Measurements from ENCODE around the gene ALG9.
"Not testable (repeated sequence)": the region's sequence is repeated elsewhere in the genome, so short reads cannot be mapped to it uniquely, and the experiment has no call there.

The ALG9 gene, protein sequence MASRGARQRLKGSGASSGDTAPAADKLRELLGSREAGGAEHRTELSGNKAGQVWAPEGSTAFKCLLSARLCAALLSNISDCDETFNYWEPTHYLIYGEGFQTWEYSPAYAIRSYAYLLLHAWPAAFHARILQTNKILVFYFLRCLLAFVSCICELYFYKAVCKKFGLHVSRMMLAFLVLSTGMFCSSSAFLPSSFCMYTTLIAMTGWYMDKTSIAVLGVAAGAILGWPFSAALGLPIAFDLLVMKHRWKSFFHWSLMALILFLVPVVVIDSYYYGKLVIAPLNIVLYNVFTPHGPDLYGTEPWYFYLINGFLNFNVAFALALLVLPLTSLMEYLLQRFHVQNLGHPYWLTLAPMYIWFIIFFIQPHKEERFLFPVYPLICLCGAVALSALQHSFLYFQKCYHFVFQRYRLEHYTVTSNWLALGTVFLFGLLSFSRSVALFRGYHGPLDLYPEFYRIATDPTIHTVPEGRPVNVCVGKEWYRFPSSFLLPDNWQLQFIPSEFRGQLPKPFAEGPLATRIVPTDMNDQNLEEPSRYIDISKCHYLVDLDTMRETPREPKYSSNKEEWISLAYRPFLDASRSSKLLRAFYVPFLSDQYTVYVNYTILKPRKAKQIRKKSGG

GRCh38 chr11:111870886-111871692 lies at the start of gene ALG9:
TSS of gene ALG9 (minus strand) at chr11:111871581. CDS start at chr11:111871482, 99 bp downstream.
- peak; percentile 87 for DNase-seq (ENCODE audit: low read depth)

GRCh38 chr11:111920908-111921307 lies 49.5 kb upstream of the ALG9 start:
- no peak for DNase-seq (ENCODE audit: low read depth)

DNA sequence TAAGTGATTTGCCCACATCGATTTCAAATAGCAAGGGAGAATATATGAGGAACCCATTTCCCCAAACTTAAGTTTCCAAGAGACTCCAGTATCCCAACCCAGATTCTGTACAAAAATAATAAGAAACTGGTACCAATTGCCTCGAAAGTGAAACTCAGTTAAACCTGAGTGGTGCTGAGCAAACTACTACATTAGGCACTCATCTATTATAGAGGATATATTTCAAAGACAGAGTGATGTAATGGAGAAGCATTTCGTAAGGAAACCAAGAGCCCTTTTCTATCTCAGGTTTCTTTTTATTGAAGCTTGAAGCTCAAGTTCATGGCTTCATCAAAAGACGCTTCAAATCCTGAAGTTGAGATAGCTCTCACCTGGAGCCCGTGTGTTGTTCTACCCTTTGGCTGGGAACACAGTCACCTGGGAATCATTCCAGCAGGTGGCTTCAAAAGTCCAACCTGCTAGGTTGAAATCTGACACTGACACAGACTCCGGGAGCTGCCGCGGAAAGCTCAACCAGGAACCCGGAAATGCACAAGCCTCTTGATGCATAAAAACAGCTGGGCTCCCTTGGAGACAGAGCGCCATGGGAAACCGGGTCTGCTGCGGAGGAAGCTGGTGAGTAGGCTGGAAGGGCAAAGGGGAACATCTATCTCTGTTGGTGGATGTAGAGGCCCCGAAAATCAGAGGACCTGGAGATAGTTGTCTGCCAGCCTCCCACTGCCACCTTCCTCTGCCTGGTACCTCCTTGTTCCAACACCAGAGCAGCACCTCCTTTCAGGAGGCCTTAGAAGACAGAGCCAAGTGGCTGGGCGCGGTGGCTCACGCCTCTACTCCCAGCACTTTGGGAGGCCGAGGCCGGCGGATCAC lies 47.2 kb upstream of the ALG9 start, which contains the start of gene C11orf52:
Gene C11orf52 (plus strand): TSS at position 524 of the 867 bp plus-strand sequence. CDS start 60 bp downstream, at position 584.
- no peak for DNase-seq (ENCODE audit: low read depth)

GRCh38 chr11:111917788-111918187 lies 46.4 kb upstream of the ALG9 start:
- no peak for DNase-seq (ENCODE audit: low read depth)

- DNase-seq (ENCODE audit: low read depth) = no peak
Measured at GRCh38 chr11:111917312-111917711, 45.9 kb upstream of the ALG9 start.

GRCh38 chr11:111916768-111917167 lies 45.4 kb upstream of the ALG9 start:
- no peak for DNase-seq (ENCODE audit: low read depth)

DNA sequence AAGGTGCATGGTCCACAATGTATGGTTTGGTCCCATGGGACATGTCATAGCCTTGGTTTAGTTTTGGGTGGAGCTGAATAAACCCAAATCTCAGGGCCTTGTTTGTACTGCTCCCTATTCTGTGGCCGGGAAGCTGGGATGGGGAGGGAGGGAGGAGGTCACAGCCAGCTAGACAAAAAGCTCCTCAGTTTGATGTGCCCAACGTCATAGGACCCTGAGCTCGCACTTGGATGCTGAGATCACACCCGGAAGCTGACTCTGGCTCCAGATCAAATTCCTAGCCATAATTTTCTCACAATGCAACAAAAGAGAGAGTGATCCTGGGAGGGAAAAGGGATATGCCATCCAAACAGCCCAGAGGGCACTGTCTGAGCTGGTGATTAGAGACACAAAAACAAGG lies 42.6 kb upstream of the ALG9 start:
- DNase-seq (ENCODE audit: low read depth) = no peak

DNA sequence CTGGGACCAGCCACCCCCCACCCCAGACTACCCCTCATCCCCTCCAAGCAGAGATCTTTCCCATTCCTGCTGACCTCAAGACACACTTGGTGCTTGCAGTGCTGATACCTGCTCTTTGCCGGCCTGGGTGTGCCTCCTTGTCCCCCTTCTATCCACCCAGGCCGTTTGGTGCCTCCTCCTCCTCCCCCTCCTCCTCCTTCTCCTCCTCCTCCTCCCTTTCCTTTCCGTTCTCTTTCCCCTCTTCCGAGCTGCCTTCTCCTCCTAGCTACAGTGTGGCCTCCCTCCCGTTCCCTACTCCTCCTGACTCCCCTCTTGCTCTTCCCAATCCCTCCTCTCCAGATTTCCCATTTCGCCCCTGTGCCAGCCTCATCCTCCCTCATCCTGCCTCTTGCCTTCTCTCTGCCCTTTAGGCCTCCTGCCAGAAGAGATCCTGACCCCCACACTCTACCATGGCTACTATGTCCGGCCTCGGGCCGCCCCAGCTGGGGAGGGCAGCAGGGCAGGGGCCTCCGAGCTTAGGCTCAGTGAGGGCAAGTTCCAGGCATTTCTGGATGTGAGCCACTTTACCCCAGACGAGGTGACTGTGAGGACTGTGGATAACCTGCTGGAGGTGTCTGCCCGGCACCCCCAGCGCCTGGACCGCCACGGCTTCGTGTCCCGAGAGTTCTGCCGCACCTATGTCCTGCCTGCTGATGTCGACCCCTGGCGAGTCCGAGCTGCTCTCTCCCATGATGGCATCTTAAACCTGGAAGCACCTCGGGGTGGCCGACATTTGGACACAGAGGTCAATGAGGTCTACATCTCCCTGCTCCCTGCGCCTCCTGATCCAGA lies 41.9 kb upstream of the ALG9 start:
- DNase-seq (ENCODE audit: low read depth) = no peak

GRCh38 chr11:111912535-111912934 lies 41.2 kb upstream of the ALG9 start, which contains the start of gene HSPB2:
TSS of gene HSPB2 (plus strand) at chr11:111912734. CDS start at chr11:111912830, 96 bp downstream.
- no peak for DNase-seq (ENCODE audit: low read depth)

- DNase-seq (ENCODE audit: low read depth) = no peak
Measured at GRCh38 chr11:111911563-111912401, 40.4 kb upstream of the ALG9 start, which contains the start of gene CRYAB. TSS of gene CRYAB (minus strand) at chr11:111911770. CDS start at chr11:111911724, 46 bp downstream.

DNA sequence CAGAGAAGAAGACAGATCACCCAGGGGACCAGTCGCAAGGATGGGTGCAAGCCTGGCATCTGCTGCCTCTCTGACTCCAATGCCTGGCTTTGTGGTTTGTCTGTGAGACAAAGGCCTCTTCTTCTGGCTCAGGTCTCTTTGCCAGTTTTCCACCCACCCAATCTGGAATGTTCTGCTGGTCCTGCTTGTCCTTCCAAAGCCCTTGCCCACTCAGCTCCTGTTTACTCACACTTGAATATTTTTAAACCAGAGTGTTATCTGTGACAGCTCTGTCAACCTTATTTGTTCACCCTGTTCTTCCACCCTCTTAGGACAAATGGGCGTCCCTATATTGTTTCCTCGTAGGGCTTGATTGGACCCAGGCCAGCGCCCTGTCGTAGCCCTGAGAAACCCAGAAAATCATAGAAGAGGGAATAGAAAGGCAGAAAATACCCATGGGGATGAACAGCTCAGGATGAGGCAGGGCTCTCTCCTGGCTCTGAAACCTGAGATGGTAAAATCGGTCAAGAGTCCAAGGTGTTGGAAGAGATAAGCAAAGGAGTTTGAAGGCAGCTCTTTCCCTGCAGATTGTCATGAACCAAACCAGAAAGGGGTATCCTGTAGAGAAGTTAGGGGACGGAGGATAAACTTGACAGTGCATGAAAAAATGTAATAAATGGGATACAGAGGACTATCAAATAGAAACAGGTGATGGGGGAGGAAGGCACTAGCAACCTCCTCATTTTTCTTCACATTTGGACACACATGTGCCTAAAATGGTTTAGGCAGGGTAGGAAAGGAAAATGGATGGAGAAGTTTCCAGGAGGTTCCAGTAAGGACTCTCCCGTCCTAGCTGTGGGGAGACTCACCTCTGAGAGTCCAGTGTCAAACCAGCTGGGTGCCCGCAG lies 39.5 kb upstream of the ALG9 start:
- DNase-seq (ENCODE audit: low read depth) = no peak

DNA sequence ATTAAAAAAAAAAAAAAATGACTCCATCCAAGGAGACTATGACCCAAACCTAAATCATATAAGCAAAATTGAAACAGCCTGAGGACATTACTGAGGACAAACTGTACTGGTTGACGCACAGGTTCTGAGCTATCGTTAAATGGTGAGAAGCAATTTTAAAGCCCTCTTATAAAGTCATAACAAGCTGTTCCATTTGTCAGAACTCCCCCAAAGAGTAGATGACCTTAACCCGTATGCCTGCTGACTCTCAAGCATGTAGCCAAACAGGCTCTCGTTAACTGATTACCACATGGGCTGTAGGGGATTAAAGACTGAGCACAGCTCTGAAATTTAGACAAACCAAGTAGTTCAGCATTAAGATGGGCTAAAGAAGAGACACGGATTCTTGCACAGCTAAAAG lies 38.0 kb upstream of the ALG9 start:
- DNase-seq (ENCODE audit: low read depth) = no peak

DNA sequence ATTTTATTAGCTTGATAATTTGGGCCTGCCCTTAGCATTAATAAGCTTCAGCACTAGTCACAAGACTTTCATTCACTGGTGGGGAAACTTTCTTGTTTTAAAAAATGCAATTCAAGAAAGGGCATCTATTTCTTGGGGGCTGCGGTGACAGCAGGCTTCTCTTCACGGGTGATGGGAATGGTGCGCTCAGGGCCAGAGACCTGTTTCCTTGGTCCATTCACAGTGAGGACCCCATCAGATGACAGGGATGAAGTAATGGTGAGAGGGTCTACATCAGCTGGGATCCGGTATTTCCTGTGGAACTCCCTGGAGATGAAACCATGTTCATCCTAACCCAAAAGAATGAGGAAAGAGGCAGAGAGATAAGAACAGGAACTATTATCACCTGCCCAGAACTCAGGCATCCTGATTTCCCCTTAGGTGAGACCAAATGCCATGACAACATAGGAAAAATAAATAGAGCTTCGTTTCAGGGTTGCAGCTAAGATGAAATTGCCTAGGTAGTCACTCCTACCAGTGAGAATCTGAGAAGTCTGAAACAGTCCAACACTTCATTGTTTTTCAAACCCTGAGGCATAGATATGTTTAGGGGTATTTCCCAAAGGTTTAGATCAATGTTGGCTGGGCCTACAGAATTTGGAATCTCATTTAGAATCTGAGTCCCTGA lies 37.4 kb upstream of the ALG9 start:
- no peak for DNase-seq (ENCODE audit: low read depth)

GRCh38 chr11:111906680-111907079 lies 35.3 kb upstream of the ALG9 start:
- no peak for DNase-seq (ENCODE audit: low read depth)

DNA sequence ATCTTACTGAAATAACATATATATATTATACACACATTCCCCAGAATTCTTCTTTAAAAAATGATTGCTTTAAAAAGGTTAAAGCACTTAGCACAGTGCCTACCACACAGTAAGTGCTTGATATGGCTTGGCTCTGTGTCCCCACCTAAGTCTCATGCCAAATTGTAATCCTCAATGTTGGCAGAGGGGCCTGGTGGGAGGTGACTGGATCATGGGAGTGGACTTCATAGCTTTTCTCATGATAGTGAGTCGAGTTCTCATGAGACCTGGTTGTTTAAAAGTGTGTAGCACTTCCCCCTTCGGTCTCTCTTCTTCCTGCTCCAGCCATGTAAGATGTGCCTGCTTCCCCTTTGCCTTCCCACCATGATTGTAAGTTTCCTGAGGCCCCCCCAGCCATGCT lies 34.0 kb upstream of the ALG9 start:
- no peak for DNase-seq (ENCODE audit: low read depth)

DNA sequence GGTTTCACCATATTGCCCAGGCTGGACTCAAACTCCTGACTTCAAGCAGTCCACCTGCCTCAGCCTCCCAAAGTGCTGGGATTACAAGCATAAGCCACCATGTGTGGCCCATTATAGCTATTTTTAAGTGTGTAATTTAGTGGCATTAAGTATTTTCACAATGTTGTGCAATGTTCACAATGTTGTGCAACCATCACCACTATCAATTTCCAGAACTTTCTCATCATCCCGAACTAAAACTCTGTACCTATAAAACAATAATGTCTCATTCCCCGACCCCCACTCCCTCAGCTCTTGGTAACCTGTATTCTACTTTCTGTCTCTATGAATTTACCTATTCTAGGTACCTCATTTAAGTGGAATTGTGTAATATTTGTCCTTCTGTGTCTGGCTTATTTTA lies 15.5 kb upstream of the ALG9 start:
- DNase-seq (ENCODE audit: low read depth) = no peak

DNA sequence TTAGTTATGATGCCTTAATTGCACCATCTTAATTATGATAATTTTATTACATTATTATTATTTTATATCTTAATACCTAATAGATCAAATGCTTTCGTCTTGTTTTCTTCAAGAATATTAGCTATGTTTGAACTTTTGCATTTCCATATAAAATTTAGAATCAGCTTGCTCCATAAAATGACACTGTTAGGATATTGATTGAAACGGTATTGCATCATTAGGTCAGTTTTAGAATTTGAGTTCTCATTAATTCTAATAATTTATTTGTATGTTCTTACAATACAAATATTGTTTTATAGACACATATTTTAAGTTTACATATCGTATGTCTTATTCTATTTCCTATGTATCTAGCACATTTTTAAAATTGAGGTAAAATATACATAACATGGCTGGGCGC lies 14.7 kb upstream of the ALG9 start:
- DNase-seq (ENCODE audit: low read depth) = no peak

DNA sequence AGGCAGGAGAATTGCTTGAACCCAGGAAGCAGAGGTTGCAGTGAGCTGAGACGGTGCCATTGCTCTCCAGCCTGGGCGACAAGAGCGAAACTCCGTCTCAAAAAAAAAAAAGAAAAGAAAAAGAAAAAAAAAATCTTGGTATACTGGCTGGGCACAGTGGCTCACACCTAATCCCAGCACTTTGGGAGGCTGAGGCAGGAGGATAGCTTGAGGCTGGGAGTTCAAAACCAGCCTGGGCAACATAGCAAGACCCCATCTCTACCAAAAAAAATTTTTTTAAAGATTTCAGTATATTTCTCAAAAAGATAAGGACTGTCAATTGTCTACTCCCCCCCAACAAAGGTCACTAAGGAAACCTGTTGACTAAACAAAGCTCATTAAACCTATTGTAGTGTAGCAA lies 13.7 kb upstream of the ALG9 start:
- DNase-seq (ENCODE audit: low read depth) = not testable (repeated sequence)
